ENCODE results near the gene NFATC3.

NFATC3 gene

GRCh38 chr16:68237243-68238028, 152.3 kb downstream of the NFATC3 start:
- Histone ChIP-seq H3K4me1 (ENCODE audit: control insufficient read depth, insufficient read depth, low read length) (peaks cover 9% of the 10 kb centered on the region), H3K27me3 (ENCODE audit: control insufficient read depth, insufficient read depth, low read length) (peaks cover 3% of the 10 kb centered on the region), H3K4me3 (ENCODE audit: low read depth, low read length) (peak overlapping the region; percentile 91), H3K9me3 (ENCODE audit: control insufficient read depth, insufficient read depth, low read length) (no peaks in the 10 kb centered on the region), H3K36me3 (ENCODE audit: control insufficient read depth, insufficient read depth, low read length) (peaks cover 6% of the 10 kb centered on the region), H3K9ac (ENCODE audit: low read depth, low read length) (peak overlapping the region; percentile 81)

- peaks cover 3% of the 10 kb centered on the region for H3K27me3 ChIP-seq (ENCODE audit: control insufficient read depth, insufficient read depth, low read length)
- peak overlapping the region; percentile 56 for H3K4me3 ChIP-seq (ENCODE audit: low read depth, low read length)
- peak overlapping the region; percentile 60 for H3K9ac ChIP-seq (ENCODE audit: low read depth, low read length)
These were observed 152.8 kb downstream of the NFATC3 start for GRCh38 chr16:68238029-68238345.

GRCh38 chr16:68242085-68242484, 156.9 kb downstream of the NFATC3 start:
- H3K36me3 ChIP-seq (ENCODE audit: control insufficient read depth, insufficient read depth, low read length), result no peaks in the 10 kb centered on the region
- no peak overlapping the region for H3K9ac ChIP-seq (ENCODE audit: low read depth, low read length)
- no peaks in the 10 kb centered on the region for H3K9me3 ChIP-seq (ENCODE audit: control insufficient read depth, insufficient read depth, low read length)
- H3K4me3 ChIP-seq (ENCODE audit: low read depth, low read length), result no peak overlapping the region
- H3K27me3 ChIP-seq (ENCODE audit: control insufficient read depth, insufficient read depth, low read length), result peaks cover 15% of the 10 kb centered on the region
- peaks cover 6% of the 10 kb centered on the region for H3K4me1 ChIP-seq (ENCODE audit: control insufficient read depth, insufficient read depth, low read length)

More at GRCh38 chr16:68238029-68238345, 152.8 kb downstream of the NFATC3 start:
- no peaks in the 10 kb centered on the region for H3K9me3 ChIP-seq (ENCODE audit: control insufficient read depth, insufficient read depth, low read length)
- peaks cover 4% of the 10 kb centered on the region for H3K36me3 ChIP-seq (ENCODE audit: control insufficient read depth, insufficient read depth, low read length)
- peaks cover 9% of the 10 kb centered on the region for H3K4me1 ChIP-seq (ENCODE audit: control insufficient read depth, insufficient read depth, low read length)

- Histone ChIP-seq H3K36me3 (ENCODE audit: control insufficient read depth, insufficient read depth, low read length) (no peaks in the 10 kb centered on the region), H3K9ac (ENCODE audit: low read depth, low read length) (no peak overlapping the region), H3K4me3 (ENCODE audit: low read depth, low read length) (no peak overlapping the region), H3K27me3 (ENCODE audit: control insufficient read depth, insufficient read depth, low read length) (peaks cover 15% of the 10 kb centered on the region), H3K4me1 (ENCODE audit: control insufficient read depth, insufficient read depth, low read length) (peaks cover 6% of the 10 kb centered on the region), H3K9me3 (ENCODE audit: control insufficient read depth, insufficient read depth, low read length) (no peaks in the 10 kb centered on the region)
These were observed 158.0 kb downstream of the NFATC3 start for GRCh38 chr16:68242926-68243858.

- Histone ChIP-seq H3K4me3 (ENCODE audit: low read depth, low read length) (peak overlapping the region; percentile 94), H3K4me1 (ENCODE audit: control insufficient read depth, insufficient read depth, low read length) (peaks cover 6% of the 10 kb centered on the region), H3K36me3 (ENCODE audit: control insufficient read depth, insufficient read depth, low read length) (no peaks in the 10 kb centered on the region), H3K9me3 (ENCODE audit: control insufficient read depth, insufficient read depth, low read length) (no peaks in the 10 kb centered on the region), H3K9ac (ENCODE audit: low read depth, low read length) (no peak overlapping the region), H3K27me3 (ENCODE audit: control insufficient read depth, insufficient read depth, low read length) (peaks cover 12% of the 10 kb centered on the region)
These were observed 159.3 kb downstream of the NFATC3 start for GRCh38 chr16:68244481-68244902.

- H3K4me1 ChIP-seq (ENCODE audit: control insufficient read depth, insufficient read depth, low read length), result peaks cover 6% of the 10 kb centered on the region
- peaks cover 12% of the 10 kb centered on the region for H3K27me3 ChIP-seq (ENCODE audit: control insufficient read depth, insufficient read depth, low read length)
- H3K9ac ChIP-seq (ENCODE audit: low read depth, low read length), result no peak within 1 kb of the TSS
- no peaks in the 10 kb centered on the region for H3K36me3 ChIP-seq (ENCODE audit: control insufficient read depth, insufficient read depth, low read length)
- peak within 1 kb of the TSS; percentile 94 for H3K4me3 ChIP-seq (ENCODE audit: low read depth, low read length)
- no peaks in the 10 kb centered on the region for H3K9me3 ChIP-seq (ENCODE audit: control insufficient read depth, insufficient read depth, low read length)
These were observed 160.0 kb downstream of the NFATC3 start, which contains the start of gene PLA2G15 for GRCh38 chr16:68244903-68245853. PLA2G15 (plus strand) TSS chr16:68245373; CDS start chr16:68245427, 54 bp downstream.

GRCh38 chr16:68246121-68246520, 161.0 kb downstream of the NFATC3 start:
- Histone ChIP-seq H3K36me3 (ENCODE audit: control insufficient read depth, insufficient read depth, low read length) (no peaks in the 10 kb centered on the region), H3K9ac (ENCODE audit: low read depth, low read length) (no peak overlapping the region), H3K9me3 (ENCODE audit: control insufficient read depth, insufficient read depth, low read length) (no peaks in the 10 kb centered on the region), H3K4me3 (ENCODE audit: low read depth, low read length) (peak overlapping the region; percentile 85), H3K4me1 (ENCODE audit: control insufficient read depth, insufficient read depth, low read length) (peaks cover 6% of the 10 kb centered on the region), H3K27me3 (ENCODE audit: control insufficient read depth, insufficient read depth, low read length) (peaks cover 12% of the 10 kb centered on the region)

- Histone ChIP-seq H3K4me1 (ENCODE audit: control insufficient read depth, insufficient read depth, low read length) (peaks cover 6% of the 10 kb centered on the region), H3K9ac (ENCODE audit: low read depth, low read length) (no peak overlapping the region), H3K9me3 (ENCODE audit: control insufficient read depth, insufficient read depth, low read length) (no peaks in the 10 kb centered on the region), H3K36me3 (ENCODE audit: control insufficient read depth, insufficient read depth, low read length) (no peaks in the 10 kb centered on the region), H3K27me3 (ENCODE audit: control insufficient read depth, insufficient read depth, low read length) (peaks cover 12% of the 10 kb centered on the region), H3K4me3 (ENCODE audit: low read depth, low read length) (no peak overlapping the region)
These were observed 161.5 kb downstream of the NFATC3 start for GRCh38 chr16:68246666-68247065.

- no peaks in the 10 kb centered on the region for H3K9me3 ChIP-seq (ENCODE audit: control insufficient read depth, insufficient read depth, low read length)
- H3K36me3 ChIP-seq (ENCODE audit: control insufficient read depth, insufficient read depth, low read length), result no peaks in the 10 kb centered on the region
- H3K9ac ChIP-seq (ENCODE audit: low read depth, low read length), result no peak overlapping the region
- no peak overlapping the region for H3K4me3 ChIP-seq (ENCODE audit: low read depth, low read length)
- H3K4me1 ChIP-seq (ENCODE audit: control insufficient read depth, insufficient read depth, low read length), result peaks cover 6% of the 10 kb centered on the region
- H3K27me3 ChIP-seq (ENCODE audit: control insufficient read depth, insufficient read depth, low read length), result peaks cover 12% of the 10 kb centered on the region
These were observed 162.2 kb downstream of the NFATC3 start for GRCh38 chr16:68247400-68247799.

GRCh38 chr16:68247932-68248331, 162.8 kb downstream of the NFATC3 start:
- H3K9me3 ChIP-seq (ENCODE audit: control insufficient read depth, insufficient read depth, low read length), result no peaks in the 10 kb centered on the region
- no peak overlapping the region for H3K9ac ChIP-seq (ENCODE audit: low read depth, low read length)
- peaks cover 12% of the 10 kb centered on the region for H3K27me3 ChIP-seq (ENCODE audit: control insufficient read depth, insufficient read depth, low read length)
- no peaks in the 10 kb centered on the region for H3K36me3 ChIP-seq (ENCODE audit: control insufficient read depth, insufficient read depth, low read length)
- peaks cover 6% of the 10 kb centered on the region for H3K4me1 ChIP-seq (ENCODE audit: control insufficient read depth, insufficient read depth, low read length)
- no peak overlapping the region for H3K4me3 ChIP-seq (ENCODE audit: low read depth, low read length)

- H3K27me3 ChIP-seq (ENCODE audit: control insufficient read depth, insufficient read depth, low read length), result peaks cover 9% of the 10 kb centered on the region
- H3K4me3 ChIP-seq (ENCODE audit: low read depth, low read length), result no peak overlapping the region
- H3K36me3 ChIP-seq (ENCODE audit: control insufficient read depth, insufficient read depth, low read length), result no peaks in the 10 kb centered on the region
- peaks cover 6% of the 10 kb centered on the region for H3K4me1 ChIP-seq (ENCODE audit: control insufficient read depth, insufficient read depth, low read length)
- H3K9me3 ChIP-seq (ENCODE audit: control insufficient read depth, insufficient read depth, low read length), result no peaks in the 10 kb centered on the region
- no peak overlapping the region for H3K9ac ChIP-seq (ENCODE audit: low read depth, low read length)
These were observed 164.2 kb downstream of the NFATC3 start for GRCh38 chr16:68249371-68249770.

Data from iPS-15b (cell line).